ENCODE measurements around the gene BACE1. TPM values are rescaled to one million over a fixed set of nuclear protein-coding genes. Genes with fewer than 3 reads are reported as not detected.

Gene BACE1
- total RNA-seq, 1 experiment from 2014 or later = 10.2 TPM

- no peak for TF ChIP-seq CTCF (conservative IDR thresholded peaks at IDR 0.05)
- Histone ChIP-seq H2AK5ac (ENCODE audit: insufficient read length, low read length) (no peak overlapping the region), H3K23ac (ENCODE audit: insufficient read length, low read depth, low read length) (no peak overlapping the region), H4K20me1 (ENCODE audit: control insufficient read depth, insufficient read depth, insufficient read length) (no peaks in the 10 kb centered on the region), H4K91ac (ENCODE audit: insufficient read length, low read depth, low read length) (no peak overlapping the region), H3K79me2 (ENCODE audit: insufficient read depth, low read length) (no peaks in the 10 kb centered on the region), H2AFZ (ENCODE audit: low read length) (no peak overlapping the region), H3K18ac (ENCODE audit: insufficient read length, low read depth, low read length) (no peak overlapping the region), H2BK20ac (ENCODE audit: low read depth, low read length, poor library complexity, severe bottlenecking) (no peak overlapping the region), H4K8ac (replicated peaks; ENCODE audit: insufficient read length, low read depth, low read length) (no peak overlapping the region), H3K56ac (ENCODE audit: insufficient read length, low read depth, low read length) (no peak overlapping the region), H3K4ac (ENCODE audit: low read depth, low read length) (no peak overlapping the region), H3K23me2 (ENCODE audit: insufficient read length, low read depth, low read length, poor library complexity, severe bottlenecking) (no peaks in the 10 kb centered on the region), H2BK15ac (ENCODE audit: low read depth, low read length) (no peak overlapping the region), H4K5ac (ENCODE audit: insufficient read length, low read depth, low read length) (no peak overlapping the region), H2BK120ac (ENCODE audit: low read depth, low read length, poor library complexity, severe bottlenecking) (no peak overlapping the region), H3T11ph (ENCODE audit: low read length) (no peak overlapping the region), H2BK5ac (ENCODE audit: insufficient read length, low read length) (no peak overlapping the region), H2BK12ac (ENCODE audit: insufficient read length, low read depth, low read length) (no peak overlapping the region), H3K27me3 (ENCODE audit: insufficient read depth, low read length) (no peaks in the 10 kb centered on the region), H3K9me3 (ENCODE audit: control insufficient read depth, low read depth, low read length) (no peaks in the 10 kb centered on the region), H3K27ac (ENCODE audit: insufficient read length, low read depth, low read length) (no peak overlapping the region), H3K4me2 (ENCODE audit: insufficient read depth, insufficient read length, low read length) (no peak overlapping the region), H3K4me1 (ENCODE audit: insufficient read depth, low read length) (peaks cover 7% of the 10 kb centered on the region; the same call in 1 of the 2 replicates), H3K14ac (ENCODE audit: insufficient read depth, low read length) (no peak overlapping the region), H3K79me1 (ENCODE audit: insufficient read depth, low read depth, low read length, poor library complexity, severe bottlenecking) (no peaks in the 10 kb centered on the region), H3K9ac (ENCODE audit: extremely low read depth, insufficient read length, low read length) (no peak overlapping the region)
- Mint-ChIP-seq H3K36me3 (ENCODE audit: insufficient read depth in 1 of 3, low read depth in 3 of 3) (no peaks in the 10 kb centered on the region), H3K27ac (no peak overlapping the region; a peak in 1 of 7 replicates), H3K4me3 (no peak overlapping the region), H3K27me3 (ENCODE audit: low read depth) (peaks cover 3% of the 10 kb centered on the region; the same call in 1 of the 2 replicates), H3K4me1 (peaks cover 37 to 42% of the 10 kb centered on the region in 2 experiments), H3K9me3 (no peaks in the 10 kb centered on the region)
- no peak for DNase-seq
- WGBS (ENCODE audit: extremely low coverage, insufficient read length, low lambda C conversion rate) = no CpG with 5 or more reads among the region's 4 CpGs
Measured at GRCh38 chr11:117303101-117303500, 13.0 kb downstream of the BACE1 start.
